Measurements from ENCODE around the gene PRSS8.
"Not testable (repeated sequence)": the region's sequence is repeated elsewhere in the genome, so short reads cannot be mapped to it uniquely, and the experiment has no call there.

- TF ChIP-seq CTCF, POLR2A (IDR thresholded peaks at IDR 0.05): not testable (repeated sequence)
Measured at GRCh38 chr16:31136822-31137499, 1.4 kb upstream of the PRSS8 start.

Measured in esophagus squamous epithelium (tissue), 4 donors.